HL-60 (cell line): ENCODE measurements around the gene RPS19.

Experiments used
- GABPA ChIP-seq: IDR thresholded peaks from 2 replicates; pipeline ENCODE4 v1.6.1; 2012; ENCODE audit warnings: low read depth
- POLR2AphosphoS5 ChIP-seq: IDR thresholded peaks from 2 replicates; pipeline ENCODE4 v1.6.1; 2012; ENCODE audit warnings: low read depth
- REST ChIP-seq: IDR thresholded peaks from 2 replicates; pipeline ENCODE4 v1.6.1; 2012; ENCODE audit warnings: low read depth; ENCODE audit not compliant: insufficient replicate concordance
- SPI1 ChIP-seq: IDR thresholded peaks from 2 replicates; pipeline ENCODE4 v1.6.1; 2012; ENCODE audit warnings: low read depth, mild to moderate bottlenecking, borderline replicate concordance
- TF ChIP-seq, protein P1 (sequence below): IDR thresholded peaks from one replicate; pipeline ENCODE4 v1.5.1; 2011; ENCODE audit warnings: low read length, control low read depth, inconsistent platforms; ENCODE audit not compliant: insufficient read depth

- TF ChIP-seq, protein P1, sequence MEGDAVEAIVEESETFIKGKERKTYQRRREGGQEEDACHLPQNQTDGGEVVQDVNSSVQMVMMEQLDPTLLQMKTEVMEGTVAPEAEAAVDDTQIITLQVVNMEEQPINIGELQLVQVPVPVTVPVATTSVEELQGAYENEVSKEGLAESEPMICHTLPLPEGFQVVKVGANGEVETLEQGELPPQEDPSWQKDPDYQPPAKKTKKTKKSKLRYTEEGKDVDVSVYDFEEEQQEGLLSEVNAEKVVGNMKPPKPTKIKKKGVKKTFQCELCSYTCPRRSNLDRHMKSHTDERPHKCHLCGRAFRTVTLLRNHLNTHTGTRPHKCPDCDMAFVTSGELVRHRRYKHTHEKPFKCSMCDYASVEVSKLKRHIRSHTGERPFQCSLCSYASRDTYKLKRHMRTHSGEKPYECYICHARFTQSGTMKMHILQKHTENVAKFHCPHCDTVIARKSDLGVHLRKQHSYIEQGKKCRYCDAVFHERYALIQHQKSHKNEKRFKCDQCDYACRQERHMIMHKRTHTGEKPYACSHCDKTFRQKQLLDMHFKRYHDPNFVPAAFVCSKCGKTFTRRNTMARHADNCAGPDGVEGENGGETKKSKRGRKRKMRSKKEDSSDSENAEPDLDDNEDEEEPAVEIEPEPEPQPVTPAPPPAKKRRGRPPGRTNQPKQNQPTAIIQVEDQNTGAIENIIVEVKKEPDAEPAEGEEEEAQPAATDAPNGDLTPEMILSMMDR: no peak
- no peak for TF ChIP-seq POLR2AphosphoS5
- no peak for TF ChIP-seq SPI1
- no peak for TF ChIP-seq GABPA
- TF ChIP-seq REST: no peak
Measured at GRCh38 chr19:41896581-41896942, 36.5 kb downstream of the RPS19 start.
